Astrocyte (in vitro differentiated cells and primary cell): ENCODE data around the gene HOMEZ. TPM values are rescaled to one million over a fixed set of nuclear protein-coding genes. Genes with fewer than 3 reads are reported as not detected.

Experiments used
- DNase-seq: peaks from one replicate; pipeline ENCODE4 v3.0.0-alpha.2; 2010; ENCODE audit warnings: low read depth
- FAIRE-seq: peaks from 2 replicates; lab custom pipeline; 2011; peaks lifted over from hg19 to GRCh38; lab: Jason Lieb, UNC
- H2AFZ ChIP-seq: 2 replicates; pipeline ENCODE4 v1.6.0; 2012; ENCODE audit warnings: low read depth, low read length, inconsistent platforms
- H3K27ac ChIP-seq: 2 replicates; pipeline ENCODE4 v1.5.1; 2011; ENCODE audit warnings: low read depth, low read length, inconsistent platforms
- H3K27me3 ChIP-seq: 2 replicates; pipeline ENCODE4 v1.6.0; 2011; ENCODE audit warnings: low read length, inconsistent platforms; ENCODE audit not compliant: insufficient read depth
- H3K36me3 ChIP-seq: 2 replicates; pipeline ENCODE4 v1.5.1; 2011; ENCODE audit warnings: low read length, inconsistent platforms; ENCODE audit not compliant: insufficient read depth
- H3K4me1 ChIP-seq: 2 replicates; pipeline ENCODE4 v1.5.1; 2011; ENCODE audit warnings: low read length, inconsistent platforms; ENCODE audit not compliant: insufficient read depth
- H3K4me2 ChIP-seq: 2 replicates; pipeline ENCODE4 v1.6.0; 2012; ENCODE audit warnings: low read length, inconsistent platforms
- H3K4me3 ChIP-seq: 2 replicates; pipeline ENCODE4 v1.5.1; 2011; ENCODE audit warnings: low read depth, mild to moderate bottlenecking, low read length, inconsistent platforms; ENCODE audit not compliant: insufficient read depth
- H3K79me2 ChIP-seq: 2 replicates; pipeline ENCODE4 v1.6.0; 2012; ENCODE audit warnings: mild to moderate bottlenecking, low read length, inconsistent platforms; ENCODE audit not compliant: insufficient read depth
- H3K9ac ChIP-seq: 2 replicates; pipeline ENCODE4 v1.6.0; 2012; ENCODE audit warnings: mild to moderate bottlenecking, low read length, inconsistent platforms
- H3K9me3 ChIP-seq: 2 replicates; pipeline ENCODE4 v1.5.1; 2012; ENCODE audit warnings: low read depth, mild to moderate bottlenecking, low read length, inconsistent platforms; ENCODE audit not compliant: insufficient read depth
- H4K20me1 ChIP-seq: 2 replicates; pipeline ENCODE4 v1.6.0; 2012; ENCODE audit warnings: low read length, inconsistent platforms; ENCODE audit not compliant: insufficient read depth
- H3K27ac Mint-ChIP-seq: one replicate; pipeline ENCODE4 v1.8.0; 2021; ENCODE audit warnings: mild to moderate bottlenecking, mixed read lengths; ENCODE audit not compliant: unreplicated experiment
- H3K27me3 Mint-ChIP-seq: one replicate; pipeline ENCODE4 v1.8.0; 2021; ENCODE audit warnings: low read depth, mixed read lengths; ENCODE audit not compliant: unreplicated experiment
- H3K36me3 Mint-ChIP-seq: one replicate; pipeline ENCODE4 v1.8.0; 2021; ENCODE audit warnings: low read depth, mixed read lengths; ENCODE audit not compliant: unreplicated experiment
- H3K4me1 Mint-ChIP-seq: one replicate; pipeline ENCODE4 v1.8.0; 2021; ENCODE audit warnings: low read depth, mixed read lengths; ENCODE audit not compliant: unreplicated experiment
- H3K4me3 Mint-ChIP-seq: one replicate; pipeline ENCODE4 v1.8.0; 2021; ENCODE audit warnings: mild to moderate bottlenecking, moderate library complexity, mixed read lengths; ENCODE audit not compliant: unreplicated experiment
- H3K9me3 Mint-ChIP-seq: one replicate; pipeline ENCODE4 v1.8.0; 2021; ENCODE audit warnings: mild to moderate bottlenecking, mixed read lengths; ENCODE audit not compliant: unreplicated experiment
- EZH2 ChIP-seq: IDR thresholded peaks from 2 replicates; pipeline ENCODE4 v1.6.1; 2012; ENCODE audit warnings: mild to moderate bottlenecking, low read length, inconsistent platforms; ENCODE audit not compliant: insufficient read depth
- total RNA-seq: library from RNA; stranded (reverse); gene quantifications from 2 replicates; pipeline ENCODE4 v1.2.1, GENCODE V29; 2021
- TF ChIP-seq, protein P1 (sequence below): IDR thresholded peaks from 2 replicates; pipeline ENCODE4 v1.5.1; 2011; ENCODE audit warnings: low read depth, mild to moderate bottlenecking, inconsistent platforms, low read length, moderate library complexity; ENCODE audit not compliant: insufficient read depth

HOMEZ gene
- total RNA-seq, 1 donor from 2014 or later: 16.6 TPM

DNA sequence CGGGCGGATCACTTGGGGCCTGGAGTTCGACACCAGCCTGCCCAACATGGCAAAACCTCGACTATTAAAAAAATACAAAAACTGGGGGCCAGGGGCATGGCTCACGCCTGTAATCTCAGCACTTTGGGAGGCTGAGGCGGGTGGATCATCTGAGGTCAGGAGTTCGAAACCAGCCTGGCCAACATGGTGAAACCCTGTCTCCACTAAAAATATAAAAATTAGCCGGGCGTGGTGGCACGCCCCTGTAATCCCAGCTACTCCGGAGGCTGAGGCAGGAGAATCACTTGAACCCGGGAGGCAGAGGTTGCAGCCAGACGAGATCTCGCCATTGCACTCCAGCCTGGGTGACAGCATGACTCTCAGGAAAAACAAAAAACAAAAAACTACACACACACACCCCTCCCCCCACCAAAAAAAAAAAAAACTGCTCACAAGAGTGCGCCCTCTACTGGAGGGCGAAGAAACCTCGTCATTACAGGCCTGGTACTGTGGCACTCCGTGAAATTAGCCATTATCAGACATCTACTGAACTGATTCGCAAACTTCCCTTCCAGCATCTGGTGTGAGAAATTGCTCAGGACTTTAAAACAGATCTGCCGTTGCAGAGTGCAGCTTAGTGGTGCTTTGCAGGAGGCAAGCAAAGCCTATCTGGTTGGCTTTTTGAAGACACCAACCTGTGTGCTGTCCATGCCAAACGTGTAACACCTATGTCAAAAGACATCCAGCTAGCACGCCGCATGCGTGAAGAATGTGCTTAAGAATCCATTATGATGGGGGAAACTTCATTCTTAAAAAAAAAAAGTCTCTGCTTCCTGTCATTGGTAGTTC lies 9.0 kb upstream of the HOMEZ start:
- Histone ChIP-seq H3K4me3 (no peak overlapping the region), H3K36me3 (no peaks in the 10 kb centered on the region), H3K27me3 (peaks cover 8% of the 10 kb centered on the region), H3K27ac (no peak overlapping the region), H3K4me1 (peaks cover 5% of the 10 kb centered on the region), H3K4me2 (peak overlapping the region; percentile 11), H4K20me1 (no peaks in the 10 kb centered on the region), H3K9ac (peak overlapping the region; percentile 12), H3K79me2 (no peaks in the 10 kb centered on the region), H3K9me3 (no peaks in the 10 kb centered on the region), H2AFZ (no peak overlapping the region)
- H3K4me3 Mint-ChIP-seq: no peak overlapping the region
- TF ChIP-seq EZH2: no peak
- TF ChIP-seq, protein P1, sequence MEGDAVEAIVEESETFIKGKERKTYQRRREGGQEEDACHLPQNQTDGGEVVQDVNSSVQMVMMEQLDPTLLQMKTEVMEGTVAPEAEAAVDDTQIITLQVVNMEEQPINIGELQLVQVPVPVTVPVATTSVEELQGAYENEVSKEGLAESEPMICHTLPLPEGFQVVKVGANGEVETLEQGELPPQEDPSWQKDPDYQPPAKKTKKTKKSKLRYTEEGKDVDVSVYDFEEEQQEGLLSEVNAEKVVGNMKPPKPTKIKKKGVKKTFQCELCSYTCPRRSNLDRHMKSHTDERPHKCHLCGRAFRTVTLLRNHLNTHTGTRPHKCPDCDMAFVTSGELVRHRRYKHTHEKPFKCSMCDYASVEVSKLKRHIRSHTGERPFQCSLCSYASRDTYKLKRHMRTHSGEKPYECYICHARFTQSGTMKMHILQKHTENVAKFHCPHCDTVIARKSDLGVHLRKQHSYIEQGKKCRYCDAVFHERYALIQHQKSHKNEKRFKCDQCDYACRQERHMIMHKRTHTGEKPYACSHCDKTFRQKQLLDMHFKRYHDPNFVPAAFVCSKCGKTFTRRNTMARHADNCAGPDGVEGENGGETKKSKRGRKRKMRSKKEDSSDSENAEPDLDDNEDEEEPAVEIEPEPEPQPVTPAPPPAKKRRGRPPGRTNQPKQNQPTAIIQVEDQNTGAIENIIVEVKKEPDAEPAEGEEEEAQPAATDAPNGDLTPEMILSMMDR: peak; percentile 85
- H3K4me1 Mint-ChIP-seq: peaks cover 16% of the 10 kb centered on the region
- H3K27ac Mint-ChIP-seq: peak overlapping the region; percentile 47
- no peaks in the 10 kb centered on the region for H3K9me3 Mint-ChIP-seq
- FAIRE-seq (no peak), DNase-seq (no peak)
- peaks cover 6% of the 10 kb centered on the region for H3K36me3 Mint-ChIP-seq
- peaks cover 25% of the 10 kb centered on the region for H3K27me3 Mint-ChIP-seq

DNA sequence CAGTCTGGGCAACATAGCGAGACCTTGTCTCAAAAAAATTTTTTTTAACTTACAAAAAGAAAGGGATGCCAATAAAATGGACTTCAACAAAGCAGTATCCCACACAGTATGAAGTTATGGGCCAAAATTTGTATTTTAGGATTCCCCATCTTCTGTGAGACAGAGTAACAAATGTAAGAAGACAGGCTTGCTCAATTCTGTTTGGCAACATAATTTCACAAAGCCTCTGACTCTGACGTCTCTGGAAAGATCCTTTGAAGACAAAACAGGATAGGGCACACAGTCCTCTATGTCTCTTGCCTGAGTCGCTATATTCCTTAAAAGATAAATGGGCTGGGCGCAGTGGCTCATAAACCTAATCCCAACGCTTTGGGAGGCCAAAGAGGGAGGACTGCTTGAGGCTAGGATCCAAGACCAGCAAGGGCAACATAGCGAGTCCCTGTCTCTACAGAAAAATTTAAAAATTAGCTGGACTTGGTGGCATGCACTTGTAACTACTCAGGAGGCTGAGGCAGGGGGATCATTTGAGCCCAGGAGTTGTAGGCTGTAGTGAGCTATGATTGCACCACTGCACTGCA lies 1.1 kb upstream of the HOMEZ start:
- no peaks in the 10 kb centered on the region for H3K36me3 ChIP-seq
- peak overlapping the region; percentile 58 for H3K27ac ChIP-seq
- TF ChIP-seq EZH2: no peak
- TF ChIP-seq, protein P1: no peak
- H3K4me1 Mint-ChIP-seq: peaks cover 9% of the 10 kb centered on the region
- DNase-seq (no peak), FAIRE-seq (no peak)
- H3K27ac Mint-ChIP-seq: no peak overlapping the region
- no peaks in the 10 kb centered on the region for H3K36me3 Mint-ChIP-seq
- H3K4me2 ChIP-seq: peak overlapping the region; percentile 97
- no peaks in the 10 kb centered on the region for H3K9me3 Mint-ChIP-seq
- peak overlapping the region; percentile 94 for H3K4me3 Mint-ChIP-seq
- H3K4me3 ChIP-seq: peak overlapping the region; percentile 91
- peaks cover 5% of the 10 kb centered on the region for H3K27me3 ChIP-seq
- H3K4me1 ChIP-seq: peaks cover 16% of the 10 kb centered on the region
- no peaks in the 10 kb centered on the region for H3K9me3 ChIP-seq
- peaks cover 5% of the 10 kb centered on the region for H4K20me1 ChIP-seq
- H2AFZ ChIP-seq: peak overlapping the region; percentile 93
- H3K79me2 ChIP-seq: peaks cover 18% of the 10 kb centered on the region
- H3K9ac ChIP-seq: peak overlapping the region; percentile 83
- H3K27me3 Mint-ChIP-seq: peaks cover 13% of the 10 kb centered on the region
